GM18951 (cell line): Measurements from ENCODE around the gene IFNLR1.

Experiments
- POLR2A ChIP-seq: IDR thresholded peaks from 4 replicates; pipeline ENCODE4 v1.6.1; 2011; ENCODE audit warnings: mild to moderate bottlenecking; ENCODE audit not compliant: insufficient read length, insufficient read depth; ENCODE audit errors: extremely low read depth
- in situ Hi-C: fragments of 300-500 bp; cut with MboI; formaldehyde crosslinking; loops from one replicate; pipeline ENCODE4 v1.12.0; 2022; ENCODE audit warnings: low sequenced_read_pairs, mixed read lengths, inconsistent platforms; ENCODE audit not compliant: unreplicated experiment

IFNLR1 gene

GRCh38 chr1:24199291-24199900, 12.3 kb upstream of the IFNLR1 start:
- TF ChIP-seq POLR2A = no peak
- in situ Hi-C loops = no loop called here

- in situ Hi-C loops = no loop called here
- TF ChIP-seq POLR2A = no peak
Observed at GRCh38 chr1:24198766-24199165, 11.7 kb upstream of the IFNLR1 start.

GRCh38 chr1:24195874-24196273, 8.8 kb upstream of the IFNLR1 start:
- in situ Hi-C loops = no loop called here
- no peak for TF ChIP-seq POLR2A

- in situ Hi-C loops = no loop called here
- no peak for TF ChIP-seq POLR2A
Observed at GRCh38 chr1:24195136-24195535, 8.0 kb upstream of the IFNLR1 start.

GRCh38 chr1:24193046-24193445, 6.0 kb upstream of the IFNLR1 start:
- in situ Hi-C loops = no loop called here
- TF ChIP-seq POLR2A = no peak

- in situ Hi-C loops = no loop called here
- no peak for TF ChIP-seq POLR2A
Observed at GRCh38 chr1:24191860-24192259, 4.8 kb upstream of the IFNLR1 start.

GRCh38 chr1:24190983-24191461, 3.9 kb upstream of the IFNLR1 start:
- peak; percentile 28 for TF ChIP-seq POLR2A
- in situ Hi-C loops = no loop called here

- in situ Hi-C loops = no loop called here
- TF ChIP-seq POLR2A = no peak
Observed at GRCh38 chr1:24189528-24189927, 2.4 kb upstream of the IFNLR1 start.

GRCh38 chr1:24186711-24186992, 437 bp downstream of the IFNLR1 start:
- in situ Hi-C loops = no loop called here
- TF ChIP-seq POLR2A = no peak

- in situ Hi-C loops = no loop called here
- TF ChIP-seq POLR2A = no peak
Observed at GRCh38 chr1:24186031-24186710, 918 bp downstream of the IFNLR1 start.

- TF ChIP-seq POLR2A = no peak
- in situ Hi-C loops = no loop called here
Observed at GRCh38 chr1:24185076-24185475, 2.0 kb downstream of the IFNLR1 start.

- TF ChIP-seq POLR2A = no peak
- in situ Hi-C loops = no loop called here
Observed at GRCh38 chr1:24182061-24182460, 5.0 kb downstream of the IFNLR1 start.

- in situ Hi-C loops = no loop called here
- TF ChIP-seq POLR2A = no peak
Observed at GRCh38 chr1:24181619-24182018, 5.5 kb downstream of the IFNLR1 start.

- in situ Hi-C loops = no loop called here
- no peak for TF ChIP-seq POLR2A
Observed at GRCh38 chr1:24180676-24181075, 6.4 kb downstream of the IFNLR1 start.
